Measurements from ENCODE around the gene TEX14.

Gene TEX14

GRCh38 chr17:58632324-58633314 is 59.2 kb downstream of the TEX14 start:
- Mint-ChIP-seq H3K36me3 (ENCODE audit: low read depth) (no peaks in the 10 kb centered on the region), H3K9me3 (no peaks in the 10 kb centered on the region), H3K4me3 (peak overlapping the region; percentile 59), H3K27me3 (ENCODE audit: low read depth, poor library complexity) (no peaks in the 10 kb centered on the region), H3K27ac (no peak overlapping the region), H3K4me1 (no peaks in the 10 kb centered on the region)
- TF ChIP-seq CTCF (IDR thresholded peaks at IDR 0.05) = no peak
- DNase-seq = no peak

- H3K4me3 Mint-ChIP-seq = no peak overlapping the region
- no peaks in the 10 kb centered on the region for H3K36me3 Mint-ChIP-seq (ENCODE audit: low read depth)
- H3K9me3 Mint-ChIP-seq = no peaks in the 10 kb centered on the region
- no peaks in the 10 kb centered on the region for H3K27me3 Mint-ChIP-seq (ENCODE audit: low read depth, poor library complexity)
- H3K27ac Mint-ChIP-seq = no peak overlapping the region
- TF ChIP-seq CTCF (IDR thresholded peaks at IDR 0.05) = no peak
- DNase-seq = peak; percentile 90
- no peaks in the 10 kb centered on the region for H3K4me1 Mint-ChIP-seq
Observed at GRCh38 chr17:58631523-58632323, 60.1 kb downstream of the TEX14 start.

- no peaks in the 10 kb centered on the region for H3K27me3 Mint-ChIP-seq (ENCODE audit: low read depth, poor library complexity)
- no peak for TF ChIP-seq CTCF (IDR thresholded peaks at IDR 0.05)
- DNase-seq = peak; percentile 44
- H3K27ac Mint-ChIP-seq = no peak overlapping the region
- H3K36me3 Mint-ChIP-seq (ENCODE audit: low read depth) = no peaks in the 10 kb centered on the region
- no peaks in the 10 kb centered on the region for H3K4me1 Mint-ChIP-seq
- no peak overlapping the region for H3K4me3 Mint-ChIP-seq
- H3K9me3 Mint-ChIP-seq = no peaks in the 10 kb centered on the region
Observed at GRCh38 chr17:58630883-58631522, 60.8 kb downstream of the TEX14 start.

GRCh38 chr17:58626905-58627304 is 64.9 kb downstream of the TEX14 start:
- no peak overlapping the region for H3K27ac Mint-ChIP-seq
- no peak for DNase-seq

GRCh38 chr17:58624751-58625150 is 67.1 kb downstream of the TEX14 start:
- Mint-ChIP-seq H3K36me3 (ENCODE audit: low read depth) (no peaks in the 10 kb centered on the region), H3K27ac (no peak overlapping the region), H3K27me3 (ENCODE audit: low read depth, poor library complexity) (peaks cover 8% of the 10 kb centered on the region), H3K4me1 (no peaks in the 10 kb centered on the region), H3K4me3 (no peak overlapping the region), H3K9me3 (no peaks in the 10 kb centered on the region)
- DNase-seq = no peak
- no peak for TF ChIP-seq CTCF (IDR thresholded peaks at IDR 0.05)

More at GRCh38 chr17:58626905-58627304, 64.9 kb downstream of the TEX14 start:
- H3K27me3 Mint-ChIP-seq (ENCODE audit: low read depth, poor library complexity) = peaks cover 4% of the 10 kb centered on the region
- H3K4me1 Mint-ChIP-seq = no peaks in the 10 kb centered on the region
- no peaks in the 10 kb centered on the region for H3K9me3 Mint-ChIP-seq
- TF ChIP-seq CTCF (IDR thresholded peaks at IDR 0.05) = no peak
- no peaks in the 10 kb centered on the region for H3K36me3 Mint-ChIP-seq (ENCODE audit: low read depth)
- H3K4me3 Mint-ChIP-seq = no peak overlapping the region

Measured in nephron progenitor cell (in vitro differentiated cells).